K562 (cell line): ENCODE measurements around the gene NACC1. TPM values are rescaled to one million over a fixed set of nuclear protein-coding genes. Genes with fewer than 3 reads are reported as not detected.

Experiments
- BCOR ChIP-seq: fragments of 450-650 bp; IDR thresholded peaks from 2 replicates; pipeline ENCODE4 v1.6.1; 2016
- FOXJ3 ChIP-seq: sonication (generic); formaldehyde crosslinking; IDR thresholded peaks from 2 replicates; pipeline ENCODE4 v1.4.0; 2020; ENCODE audit warnings: mild to moderate bottlenecking, missing genetic modification reagents
- FOXK1 ChIP-seq: sonication (generic); formaldehyde crosslinking; IDR thresholded peaks from 2 replicates; pipeline ENCODE4 v1.8.0; 2022; ENCODE audit warnings: missing genetic modification reagents, mild to moderate bottlenecking, borderline replicate concordance
- LCOR ChIP-seq: sonication (generic); formaldehyde crosslinking; IDR thresholded peaks from 2 replicates; pipeline ENCODE4 v1.8.0; 2022; ENCODE audit warnings: mild to moderate bottlenecking, missing genetic modification reagents
- MCM2 ChIP-seq: fragments of 450-650 bp; IDR thresholded peaks from 2 replicates; pipeline ENCODE4 v1.6.1; 2017; ENCODE audit warnings: low read depth, mild to moderate bottlenecking
- NR2C2 ChIP-seq, 2 experiments: fragments of 200-800 bp in 1 of 2; sonication (Bioruptor generic) in 1 of 2; sonication (generic) in 1 of 2; formaldehyde crosslinking in 1 of 2; IDR thresholded peaks; 2 replicates each; pipeline versions ENCODE4 v1.6.1 to v1.8.0; 2016 to 2022; ENCODE audit warnings: mild to moderate bottlenecking in 1 of 2, missing compliant biosample characterization in 1 of 2, missing genetic modification characterization in 1 of 2, missing genetic modification reagents in 1 of 2
- PTRF ChIP-seq: fragments of 450-650 bp; IDR thresholded peaks from 2 replicates; pipeline ENCODE4 v1.6.1; 2016; ENCODE audit warnings: mild to moderate bottlenecking, missing genetic modification characterization, missing compliant biosample characterization
- RNF219 ChIP-seq: fragments of 250-450 bp; sonication (Bioruptor Pico); IDR thresholded peaks from 2 replicates; pipeline ENCODE4 v1.5.0; 2022; ENCODE audit warnings: mild to moderate bottlenecking
- SMARCC2 ChIP-seq: fragments of 450-650 bp; IDR thresholded peaks from 2 replicates; pipeline ENCODE4 v1.6.1; 2017; ENCODE audit warnings: antibody characterized with exemption, moderate library complexity, mild to moderate bottlenecking, low read depth
- TGIF2 ChIP-seq: sonication (generic); formaldehyde crosslinking; IDR thresholded peaks from 2 replicates; pipeline ENCODE4 v1.8.1; 2022; ENCODE audit warnings: mild to moderate bottlenecking, missing genetic modification reagents, moderate library complexity
- ZNF431 ChIP-seq: sonication (generic); formaldehyde crosslinking; IDR thresholded peaks from 2 replicates; pipeline ENCODE4 v1.8.0; 2022; ENCODE audit warnings: mild to moderate bottlenecking, missing genetic modification reagents
- polyA plus RNA-seq, 8 experiments: library from polyadenylated mRNA; depleted of rRNA in 4 of 8; stranded (reverse) in 5 of 8; unstranded in 3 of 8; fragments of >200 nt; fragmentation: Nextera tagmentation in 2 of 8; fragmentation: Illumina TruSeq in 1 of 8; extraction: Ambion mirVana in 2 of 8; extraction: Trizol in 1 of 8; gene quantifications; 2 replicates each; pipeline versions ENCODE4 v1.2.1 to v1.2.3, GENCODE V29; 2011 to 2014; ENCODE audit warnings: inconsistent platforms in 1 of 8, missing spikeins in 1 of 8
- total RNA-seq, 7 experiments: library from RNA; depleted of rRNA in 6 of 7; stranded (reverse); fragments of >200 nt in 6 of 7; fragmentation: Illumina TruSeq in 2 of 7; extraction: Trizol in 2 of 7; gene quantifications; 2 replicates each; pipeline versions ENCODE4 v1.2.1 to v1.2.3, GENCODE V29; 2011 to 2021; ENCODE audit warnings: low replicate concordance in 1 of 7
- TF ChIP-seq, protein P1 (sequence below), 2 experiments: fragments of 450-650 bp; IDR thresholded peaks; 2 replicates each; pipeline ENCODE4 v1.6.1; 2016
- TF ChIP-seq, protein P2 (sequence below): fragments of 250-450 bp; sonication (Bioruptor Pico); IDR thresholded peaks from 2 replicates; pipeline ENCODE4 v1.5.0; 2020; ENCODE audit warnings: mild to moderate bottlenecking
- TF ChIP-seq, protein P3 (sequence below): sonication (generic); formaldehyde crosslinking; IDR thresholded peaks from 2 replicates; pipeline ENCODE4 v1.8.0; 2022; ENCODE audit warnings: missing genetic modification reagents, mild to moderate bottlenecking, moderate library complexity, borderline replicate concordance

NACC1 gene
- total and polyA plus RNA-seq, 9 of the 15 experiments (the other 6 are each of a cell fraction or from before 2014, with no cell fraction given): 0.04 to 96.6 (median 25.8) TPM

GRCh38 chr19:13146763-13147563, 28.9 kb downstream of the NACC1 start (continued):
- TF ChIP-seq SMARCC2: no peak
- TF ChIP-seq, protein P1, sequence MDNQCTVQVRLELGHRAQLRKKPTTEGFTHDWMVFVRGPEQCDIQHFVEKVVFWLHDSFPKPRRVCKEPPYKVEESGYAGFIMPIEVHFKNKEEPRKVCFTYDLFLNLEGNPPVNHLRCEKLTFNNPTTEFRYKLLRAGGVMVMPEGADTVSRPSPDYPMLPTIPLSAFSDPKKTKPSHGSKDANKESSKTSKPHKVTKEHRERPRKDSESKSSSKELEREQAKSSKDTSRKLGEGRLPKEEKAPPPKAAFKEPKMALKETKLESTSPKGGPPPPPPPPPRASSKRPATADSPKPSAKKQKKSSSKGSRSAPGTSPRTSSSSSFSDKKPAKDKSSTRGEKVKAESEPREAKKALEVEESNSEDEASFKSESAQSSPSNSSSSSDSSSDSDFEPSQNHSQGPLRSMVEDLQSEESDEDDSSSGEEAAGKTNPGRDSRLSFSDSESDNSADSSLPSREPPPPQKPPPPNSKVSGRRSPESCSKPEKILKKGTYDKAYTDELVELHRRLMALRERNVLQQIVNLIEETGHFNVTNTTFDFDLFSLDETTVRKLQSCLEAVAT (IDR thresholded peaks at IDR 0.05): no peak
- no peak for TF ChIP-seq ZNF431 (CRISPR knock-in tag)
- TF ChIP-seq LCOR (CRISPR knock-in tag): peak; percentile 69; the same call in 1 of the 2 replicates
- no peak for TF ChIP-seq FOXK1
- TF ChIP-seq, protein P2, sequence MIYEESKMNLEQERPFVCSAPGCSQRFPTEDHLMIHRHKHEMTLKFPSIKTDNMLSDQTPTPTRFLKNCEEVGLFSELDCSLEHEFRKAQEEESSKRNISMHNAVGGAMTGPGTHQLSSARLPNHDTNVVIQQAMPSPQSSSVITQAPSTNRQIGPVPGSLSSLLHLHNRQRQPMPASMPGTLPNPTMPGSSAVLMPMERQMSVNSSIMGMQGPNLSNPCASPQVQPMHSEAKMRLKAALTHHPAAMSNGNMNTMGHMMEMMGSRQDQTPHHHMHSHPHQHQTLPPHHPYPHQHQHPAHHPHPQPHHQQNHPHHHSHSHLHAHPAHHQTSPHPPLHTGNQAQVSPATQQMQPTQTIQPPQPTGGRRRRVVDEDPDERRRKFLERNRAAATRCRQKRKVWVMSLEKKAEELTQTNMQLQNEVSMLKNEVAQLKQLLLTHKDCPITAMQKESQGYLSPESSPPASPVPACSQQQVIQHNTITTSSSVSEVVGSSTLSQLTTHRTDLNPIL: no peak
- TF ChIP-seq RNF219 (CRISPR knock-in tag): no peak
- TF ChIP-seq MCM2: no peak
- TF ChIP-seq TGIF2 (CRISPR knock-in tag): no peak
- TF ChIP-seq PTRF (tag): no peak
- no peak for TF ChIP-seq NR2C2 (CRISPR knock-in tag; IDR thresholded peaks at IDR 0.05)
- TF ChIP-seq NR2C2 (tag; IDR thresholded peaks at IDR 0.05): peak; percentile 40; the same call in 1 of the 2 replicates
- TF ChIP-seq, protein P3, sequence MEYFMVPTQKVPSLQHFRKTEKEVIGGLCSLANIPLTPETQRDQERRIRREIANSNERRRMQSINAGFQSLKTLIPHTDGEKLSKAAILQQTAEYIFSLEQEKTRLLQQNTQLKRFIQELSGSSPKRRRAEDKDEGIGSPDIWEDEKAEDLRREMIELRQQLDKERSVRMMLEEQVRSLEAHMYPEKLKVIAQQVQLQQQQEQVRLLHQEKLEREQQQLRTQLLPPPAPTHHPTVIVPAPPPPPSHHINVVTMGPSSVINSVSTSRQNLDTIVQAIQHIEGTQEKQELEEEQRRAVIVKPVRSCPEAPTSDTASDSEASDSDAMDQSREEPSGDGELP (CRISPR knock-in tag): peak; percentile 29; the same call in 1 of the 2 replicates
- TF ChIP-seq BCOR: peak; percentile 80; the same call in 1 of the 2 replicates
- TF ChIP-seq FOXJ3 (CRISPR knock-in tag): no peak
